GM12891 (cell line): ENCODE results near the gene GVQW3.

ENCODE experiments used
- PAX5 ChIP-seq: IDR thresholded peaks from 2 replicates; pipeline ENCODE4 v1.6.1; 2011; ENCODE audit warnings: low read length, moderate library complexity, mild to moderate bottlenecking; ENCODE audit not compliant: insufficient read depth, severe bottlenecking
- POLR2A ChIP-seq: IDR thresholded peaks from 2 replicates; pipeline ENCODE4 v1.6.1; 2011; ENCODE audit warnings: low read depth, low read length, control low read depth
- POLR2AphosphoS5 ChIP-seq: IDR thresholded peaks from 2 replicates; pipeline ENCODE4 v1.6.1; 2011; ENCODE audit warnings: low read depth, low read length, control low read depth

GRCh38 chr11:76436020-76436419 lies 54.9 kb downstream of the GVQW3 start:
- TF ChIP-seq POLR2A (no peak), PAX5 (no peak), POLR2AphosphoS5 (no peak)
